ENCODE results near the gene DCANP1.

DCANP1 gene

DNA sequence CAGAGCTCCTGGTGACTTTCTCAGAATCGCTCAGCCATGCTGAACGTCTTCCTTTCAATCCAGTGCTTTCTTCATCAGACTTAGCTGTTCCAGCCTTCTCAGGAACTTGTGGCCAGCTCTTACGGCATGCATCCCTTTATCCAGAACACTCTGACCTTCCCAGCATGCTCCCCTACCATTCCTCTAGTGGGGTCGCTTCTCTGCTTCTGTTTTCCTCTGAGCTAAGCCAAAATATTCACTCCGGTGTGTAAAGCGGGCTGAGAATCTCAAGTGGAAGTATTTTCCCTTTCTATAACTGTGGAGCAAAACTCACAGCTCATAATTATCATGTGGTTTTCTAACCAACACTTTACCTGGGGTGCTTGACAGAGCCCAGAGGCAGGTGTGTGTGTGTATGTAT is 6.2 kb downstream of the DCANP1 start:
- no peak for DNase-seq

DNA sequence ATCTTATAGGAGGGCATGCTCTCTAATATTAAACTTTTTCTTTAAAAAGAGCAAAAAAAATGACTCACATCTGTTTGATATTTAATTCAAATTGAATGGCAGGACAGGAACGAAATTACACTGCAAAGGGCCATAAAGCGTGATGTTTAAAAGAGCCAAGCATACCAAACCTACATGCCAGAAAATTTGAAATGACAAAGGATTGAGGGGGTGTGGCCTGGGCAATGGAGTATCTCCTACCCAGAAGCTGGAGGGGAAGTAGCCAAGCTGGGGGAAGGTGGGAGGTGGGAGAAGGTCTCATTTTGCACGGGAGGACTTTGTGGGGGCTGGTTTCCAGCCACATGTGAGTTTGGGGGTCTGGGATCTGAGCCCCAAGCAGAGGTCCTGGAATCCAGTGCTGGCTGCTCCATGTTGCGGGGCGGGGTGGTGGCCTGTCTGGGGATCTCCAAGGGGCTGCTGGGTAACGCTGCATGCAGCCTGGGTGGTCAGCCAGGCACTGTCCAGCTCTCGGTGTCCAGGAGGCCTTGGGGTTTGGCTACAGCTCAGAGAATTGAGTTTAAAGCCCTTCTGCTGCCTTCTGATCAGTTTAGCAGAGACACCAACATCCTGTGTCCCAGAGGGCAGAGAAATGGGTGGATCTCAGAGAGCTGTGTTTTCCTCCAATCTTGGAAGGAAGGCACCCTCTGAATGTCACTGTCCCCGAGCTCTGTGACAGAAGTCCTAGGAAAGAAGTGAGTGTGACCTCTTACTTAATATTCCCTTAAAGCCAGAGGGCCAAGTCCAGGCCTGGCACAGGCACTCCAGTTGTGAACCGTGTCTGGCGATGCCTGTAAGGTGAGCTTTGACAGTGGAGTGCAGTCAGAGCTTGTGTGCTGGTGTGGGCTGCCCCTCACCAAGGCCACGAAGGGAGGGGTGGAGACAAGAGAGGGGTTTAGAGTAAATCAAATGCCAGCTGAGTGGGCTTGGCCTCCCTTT is 7.6 kb downstream of the DCANP1 start:
- no peak for DNase-seq

DNA sequence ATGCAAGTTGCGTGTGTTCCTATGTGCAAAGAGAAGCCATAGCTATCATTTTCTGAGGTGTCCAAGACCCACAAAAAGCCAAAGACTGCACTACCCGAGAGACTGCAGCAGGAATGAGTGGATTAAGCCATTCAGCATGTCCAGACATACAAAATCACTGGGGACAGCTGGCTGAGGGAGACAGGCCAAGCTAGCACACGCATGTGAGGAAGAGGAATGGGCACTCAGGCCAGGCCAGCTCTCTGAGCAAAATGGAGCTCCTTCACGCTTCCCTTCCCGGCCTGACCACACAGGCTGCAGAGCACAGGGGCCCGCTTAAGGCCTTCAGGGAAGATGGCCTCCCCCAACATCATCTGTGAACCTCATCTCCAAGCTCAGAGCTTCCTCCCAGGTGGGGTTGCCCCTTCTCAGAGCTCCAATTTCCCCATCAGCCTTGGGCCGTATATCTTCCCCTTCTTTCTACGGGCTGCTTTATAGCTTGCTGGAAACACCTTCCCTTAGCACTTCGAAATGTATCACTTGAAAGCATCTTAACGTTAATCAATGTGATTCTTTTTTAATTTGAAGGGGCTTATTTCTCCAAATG is 8.4 kb downstream of the DCANP1 start:
- DNase-seq: no peak

GRCh38 chr5:135437796-135438560 is 9.2 kb downstream of the DCANP1 start:
- no peak for DNase-seq

GRCh38 chr5:135437422-135437795 is 9.7 kb downstream of the DCANP1 start:
- no peak for DNase-seq

DNA sequence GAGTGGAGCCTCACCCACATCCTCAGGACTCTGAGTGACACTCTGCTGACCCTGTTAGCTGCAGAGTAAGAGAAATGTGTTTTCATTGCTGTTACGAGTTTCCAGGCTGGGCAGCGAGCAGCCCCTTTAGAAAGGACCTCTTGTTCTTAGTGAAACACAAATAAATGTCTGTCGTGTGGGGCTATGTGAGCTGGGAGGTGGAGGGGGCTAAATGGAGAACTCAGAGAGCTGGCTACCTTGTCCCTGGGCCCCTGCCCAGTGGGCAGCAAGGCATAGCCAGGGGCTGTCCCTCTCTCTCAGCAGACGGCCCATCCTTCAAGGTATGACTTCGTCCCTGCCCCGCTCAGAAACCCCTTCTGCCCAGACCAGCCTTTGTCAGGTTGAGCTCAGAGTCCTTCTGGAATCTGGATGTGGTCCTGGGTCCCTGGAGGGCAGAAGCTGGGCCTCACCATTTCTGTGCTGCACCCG is 10.2 kb downstream of the DCANP1 start:
- no peak for DNase-seq

GRCh38 chr5:135435467-135436330 is 11.4 kb downstream of the DCANP1 start:
- DNase-seq: no peak

GRCh38 chr5:135434591-135435466 is 12.3 kb downstream of the DCANP1 start:
- DNase-seq: no peak

GRCh38 chr5:135433681-135434426 is 13.3 kb downstream of the DCANP1 start:
- no peak for DNase-seq

DNA sequence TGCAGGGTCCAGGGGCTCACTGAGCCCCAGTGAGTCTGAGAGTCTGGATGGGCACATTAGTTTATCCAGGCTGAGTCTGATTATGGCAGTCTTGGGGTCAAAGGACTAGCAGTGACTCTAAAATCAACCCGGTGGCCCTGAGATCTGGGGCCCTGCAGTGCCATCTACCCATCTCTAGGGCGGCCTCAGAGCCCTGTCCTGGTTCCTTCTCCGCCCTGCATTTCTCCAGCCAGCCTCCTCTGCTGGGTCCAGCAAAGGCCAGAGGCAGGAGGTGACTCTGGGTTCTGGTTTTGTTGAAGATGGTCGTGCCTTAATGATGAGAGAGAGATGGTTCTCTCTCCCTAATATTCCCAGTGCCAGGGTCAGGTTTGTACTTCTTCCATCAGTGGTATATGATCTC is 15.0 kb downstream of the DCANP1 start:
- DNase-seq: no peak

GRCh38 chr5:135430135-135430437 is 17.1 kb downstream of the DCANP1 start:
- no peak for DNase-seq

DNA sequence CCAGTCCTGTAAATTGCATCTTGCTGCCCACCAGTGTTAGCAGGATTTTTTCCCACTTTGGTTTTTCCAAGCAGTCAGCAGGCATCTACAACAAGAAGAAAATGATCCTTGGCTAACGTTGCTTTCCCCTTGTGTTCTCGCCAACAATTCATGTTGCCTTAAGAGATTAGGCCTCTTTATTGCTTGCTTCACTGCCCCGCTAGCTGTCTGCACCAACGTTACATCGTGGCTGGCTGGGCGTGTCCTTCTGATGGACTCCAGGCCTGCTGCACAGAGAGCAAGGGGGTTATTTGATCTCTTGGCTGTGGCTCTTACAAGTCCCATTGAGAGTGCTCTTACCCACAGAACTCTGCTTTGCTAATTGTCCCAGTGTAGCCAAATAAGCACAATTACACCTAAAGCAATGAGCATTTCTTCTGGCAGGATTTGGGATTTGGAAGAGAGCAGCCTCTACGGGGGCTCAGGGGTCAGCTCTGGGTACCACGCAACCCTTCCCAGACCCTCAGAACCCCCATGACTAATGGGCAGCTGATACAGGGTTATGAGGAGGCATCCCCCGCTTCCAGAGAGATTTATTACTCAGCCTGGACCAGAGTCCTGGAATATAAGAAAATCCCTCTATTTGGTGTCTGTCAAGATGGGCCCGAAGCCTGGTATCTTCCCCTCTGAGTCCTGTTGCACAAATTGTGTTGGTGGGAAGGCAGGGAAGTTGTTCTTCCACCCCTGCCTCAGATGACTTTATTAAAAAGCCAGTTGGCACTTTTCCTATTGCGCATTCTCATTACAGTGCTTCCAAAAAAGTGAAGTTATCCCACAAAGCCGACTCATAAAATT is 17.6 kb downstream of the DCANP1 start:
- no peak for DNase-seq

GRCh38 chr5:135428586-135428985 is 18.6 kb downstream of the DCANP1 start:
- no peak for DNase-seq

GRCh38 chr5:135426102-135427082 is 20.8 kb downstream of the DCANP1 start:
- no peak for DNase-seq

GRCh38 chr5:135425641-135426040 is 21.5 kb downstream of the DCANP1 start:
- DNase-seq: no peak

- DNase-seq: no peak
Observed at GRCh38 chr5:135423846-135424168, 23.3 kb downstream of the DCANP1 start.

DNA sequence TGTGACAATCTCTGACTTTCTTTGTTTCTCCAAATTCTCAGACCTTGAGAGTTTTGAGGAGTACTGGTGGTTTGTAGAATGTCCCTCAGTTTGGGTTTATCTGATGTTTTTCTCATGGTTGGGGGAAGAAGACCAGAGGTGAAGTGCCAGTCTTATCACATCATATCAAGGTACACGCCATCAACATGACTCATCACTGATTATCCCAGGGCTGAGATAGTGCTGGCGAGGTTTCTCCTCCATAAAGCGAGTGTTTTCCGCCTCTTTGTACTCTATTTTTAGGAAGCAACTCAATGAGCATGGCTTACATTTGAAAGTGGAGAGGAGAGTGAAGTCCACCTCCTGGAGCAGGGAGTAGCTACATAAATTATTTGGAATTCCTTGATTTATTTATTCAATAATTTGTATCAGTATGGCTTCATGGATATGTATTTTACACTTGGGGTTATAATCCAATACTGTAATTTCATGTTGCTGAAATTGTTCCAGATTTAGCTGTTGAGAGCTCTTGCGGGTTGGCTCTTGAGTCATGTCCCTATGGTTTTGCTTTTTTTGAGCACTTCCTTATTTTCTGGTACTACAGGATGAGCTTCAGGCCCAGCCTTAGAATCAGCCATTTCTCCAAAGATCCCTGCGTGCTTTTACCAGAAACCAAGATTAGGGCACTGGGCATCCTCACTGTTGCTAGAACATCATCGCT is 23.9 kb downstream of the DCANP1 start:
- no peak for DNase-seq

GRCh38 chr5:135422419-135422818 is 24.7 kb downstream of the DCANP1 start:
- no peak for DNase-seq

All from activated T-cell treated with anti-CD3 and anti-CD28 coated beads, Interleukin-2, amount 50 U/mL, for 1 hour (primary cell).